Stimulated activated CD8-positive, alpha-beta memory T cell treated with anti-CD3 and anti-CD28 coated beads, Interleukin-7, amount 100 ng/mL, for 24 hours (primary cell): Measurements from ENCODE around the gene MAPRE3.

ENCODE experiments used
- DNase-seq: peaks from one replicate; pipeline ENCODE4 v3.0.0-alpha.2; 2020; ENCODE audit warnings: low read depth

MAPRE3 gene

DNA sequence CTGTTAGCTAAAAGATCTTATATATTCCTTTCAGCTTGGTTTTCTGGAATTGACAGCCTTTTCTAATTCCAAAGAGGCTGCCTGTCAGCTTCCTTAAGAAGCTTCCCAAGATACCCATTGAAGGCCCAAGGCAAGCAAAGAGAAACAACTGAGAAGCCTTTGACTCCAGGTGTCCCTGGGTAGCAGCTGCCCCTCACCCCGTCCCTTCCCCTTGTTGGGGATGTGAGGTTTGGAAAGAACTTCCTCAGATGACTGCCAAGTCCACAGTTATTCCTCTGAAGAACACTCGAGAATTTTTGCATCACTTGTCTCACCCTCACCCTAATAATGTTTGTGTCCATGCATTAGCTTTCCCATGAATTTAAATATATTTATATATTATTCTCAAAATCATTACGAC lies 13.3 kb downstream of the MAPRE3 start:
- DNase-seq: no peak

DNA sequence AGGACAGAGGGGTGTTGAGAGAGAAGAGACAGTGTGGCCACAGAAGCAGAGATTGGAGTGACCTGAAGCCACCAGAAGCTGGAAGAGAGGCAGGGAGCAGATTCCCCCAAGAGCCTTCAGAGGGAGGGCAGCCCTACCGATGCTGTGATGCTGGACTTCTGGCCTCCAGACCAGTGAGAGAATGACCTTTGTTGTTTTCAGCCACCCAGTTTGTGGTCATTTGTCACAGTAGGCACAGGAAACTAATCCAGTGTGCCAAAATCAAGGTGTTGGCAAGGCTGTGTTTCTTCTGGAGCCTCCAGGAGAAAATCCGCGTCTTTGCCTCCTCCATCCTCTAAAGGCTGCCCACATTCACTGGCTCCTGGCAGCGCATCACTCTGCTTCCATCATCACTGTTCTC lies 15.4 kb downstream of the MAPRE3 start:
- no peak for DNase-seq

DNA sequence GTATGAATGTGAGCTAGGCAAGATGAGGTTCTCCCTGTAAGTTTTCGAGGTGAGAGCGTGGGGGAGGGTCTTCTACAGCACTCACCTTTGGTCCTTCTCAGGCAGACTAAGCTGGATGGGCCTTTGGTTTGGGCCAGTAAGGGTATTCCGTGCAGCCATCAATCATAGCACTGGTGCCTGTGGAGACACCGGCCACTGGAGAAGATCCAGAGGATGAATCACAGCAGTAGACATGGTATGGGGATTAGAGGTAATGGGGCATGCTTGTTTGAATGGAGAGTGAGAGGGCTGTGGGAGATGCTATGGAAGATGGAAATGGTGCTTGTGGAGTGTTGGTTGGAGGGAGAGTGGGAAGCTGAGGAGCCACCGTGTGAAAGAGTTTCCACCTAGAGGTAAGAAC lies 16.1 kb downstream of the MAPRE3 start:
- DNase-seq: no peak

DNA sequence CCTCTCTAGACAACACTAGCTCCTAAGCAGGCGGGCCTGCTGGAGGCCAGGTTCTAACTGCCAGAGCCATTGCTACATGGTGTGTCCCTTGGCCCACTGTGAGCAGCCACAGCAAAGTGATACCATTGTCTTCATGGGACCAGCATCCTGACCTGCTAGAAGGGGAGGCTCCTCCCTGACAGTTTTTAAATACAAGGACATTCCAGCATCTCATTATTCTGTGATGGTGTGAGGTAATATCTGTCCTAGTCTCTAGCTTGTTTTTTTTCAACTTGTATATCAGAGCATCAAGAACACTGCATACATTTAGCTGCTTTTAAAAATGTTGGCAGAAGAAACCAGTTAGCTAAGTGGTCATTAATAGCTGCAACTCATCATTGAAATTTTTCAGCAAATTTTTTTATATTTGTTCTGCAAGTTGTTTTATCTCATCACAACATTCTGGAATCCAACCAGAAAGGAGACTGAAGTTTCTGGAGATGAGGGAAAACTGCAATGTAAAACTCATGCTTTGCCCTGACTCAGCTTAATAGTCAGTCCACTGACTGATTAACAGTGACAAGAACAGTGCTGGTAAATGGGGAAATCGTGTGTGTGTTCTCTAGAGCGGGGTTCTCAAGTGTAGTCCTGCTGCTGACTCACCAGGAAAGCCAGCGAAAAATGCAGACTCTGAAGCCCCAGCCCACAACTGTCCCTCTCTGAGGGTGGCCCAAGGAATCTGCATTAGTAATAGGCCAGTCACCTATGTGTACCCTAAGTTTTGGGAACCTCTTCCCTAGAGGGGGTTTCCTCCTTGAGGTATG lies 17.8 kb downstream of the MAPRE3 start:
- no peak for DNase-seq

DNA sequence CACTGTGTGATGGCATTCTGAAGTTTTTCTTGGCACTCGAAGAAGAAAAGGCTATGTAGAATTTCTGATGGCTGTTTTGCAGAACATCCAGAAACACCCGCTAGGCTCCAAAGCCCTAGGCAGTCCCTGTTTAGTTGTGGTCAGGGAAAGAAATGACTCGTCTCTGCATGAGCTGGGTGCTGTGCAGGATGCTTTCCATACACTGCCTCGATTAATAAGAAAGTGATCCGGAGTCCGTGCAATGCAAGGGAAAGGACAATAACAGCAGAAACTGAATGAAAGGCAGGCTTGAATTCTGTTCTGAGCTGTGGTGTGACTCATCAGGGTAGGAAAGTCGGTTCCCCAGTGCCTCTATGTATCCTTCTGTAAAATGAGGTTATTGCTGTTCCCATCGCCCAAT lies 18.7 kb downstream of the MAPRE3 start:
- DNase-seq: no peak

DNA sequence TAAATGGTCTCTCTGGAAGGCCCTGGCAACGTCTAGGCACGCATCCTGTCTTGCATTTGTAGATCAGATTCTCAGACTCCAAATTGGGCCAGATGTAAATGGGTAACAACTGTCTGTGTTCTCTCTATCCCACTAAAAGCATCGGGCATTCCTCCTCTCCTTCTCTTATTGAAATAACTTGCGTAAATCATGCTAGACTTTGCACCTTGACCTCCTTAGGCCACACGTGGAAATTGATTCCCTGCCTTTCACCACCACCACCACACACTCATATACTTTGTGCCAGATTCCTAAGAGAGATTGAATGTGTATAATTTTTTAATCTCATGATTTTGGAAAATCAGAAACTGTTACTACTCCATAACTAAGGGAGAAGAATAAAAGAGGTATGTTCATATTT lies 21.3 kb downstream of the MAPRE3 start:
- DNase-seq: no peak

DNA sequence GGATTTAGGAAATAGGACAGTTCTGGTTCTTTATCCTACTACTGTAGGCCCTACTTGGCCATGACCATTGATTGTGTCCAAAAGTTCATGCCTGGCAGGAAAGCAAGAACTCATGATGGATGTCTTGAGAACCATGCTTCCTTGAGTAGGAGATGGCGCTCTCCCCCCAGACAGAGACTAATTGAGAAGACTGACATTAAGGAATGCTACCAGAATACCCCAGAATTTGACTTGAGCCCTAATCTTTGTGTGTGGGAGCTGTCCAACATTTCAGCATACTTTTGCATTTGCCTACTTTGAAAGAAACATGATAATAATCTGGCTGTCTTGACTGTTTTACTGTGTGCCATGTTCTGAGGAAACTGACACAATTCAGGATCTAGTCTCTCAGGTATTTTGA lies 23.3 kb downstream of the MAPRE3 start:
- DNase-seq: no peak

DNA sequence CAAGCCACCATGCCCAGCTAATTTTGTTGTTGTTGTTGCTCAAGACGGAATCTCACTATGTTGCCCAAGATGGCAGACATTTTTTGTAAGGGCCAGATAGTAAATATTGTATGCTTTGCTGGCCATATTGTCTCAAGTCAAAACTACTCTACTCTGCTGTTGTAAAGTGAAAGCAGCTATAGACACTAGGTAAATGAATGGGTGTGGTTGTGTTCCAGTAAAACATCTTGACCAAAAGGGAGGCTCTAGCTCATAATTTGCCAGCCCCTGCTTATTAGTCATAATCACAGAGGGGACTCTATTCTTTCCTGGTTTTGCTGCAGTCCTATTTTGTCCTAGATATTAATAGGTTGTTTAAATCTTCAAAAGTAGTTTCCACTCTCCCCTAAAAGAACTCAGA lies 24.5 kb downstream of the MAPRE3 start:
- DNase-seq: no peak

DNA sequence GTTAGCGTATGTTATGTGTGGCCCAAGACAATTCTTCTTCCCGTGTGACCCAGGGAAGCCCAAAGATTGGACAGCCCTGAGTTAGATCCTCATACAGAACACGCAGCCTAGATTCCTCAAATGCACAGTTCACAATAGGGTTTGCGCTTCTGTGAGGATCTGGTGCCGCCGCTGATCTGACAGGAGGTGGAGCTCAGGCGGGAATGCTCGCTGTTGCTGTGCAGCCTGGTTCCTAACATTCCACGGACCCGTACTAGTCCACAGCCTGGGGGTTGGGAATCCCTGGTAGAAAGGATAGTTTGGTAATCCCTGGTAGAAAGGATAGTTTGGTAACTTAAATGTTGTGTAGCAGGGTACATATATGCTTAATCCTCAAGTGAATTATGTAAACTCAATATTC lies 27.0 kb downstream of the MAPRE3 start:
- DNase-seq: no peak

DNA sequence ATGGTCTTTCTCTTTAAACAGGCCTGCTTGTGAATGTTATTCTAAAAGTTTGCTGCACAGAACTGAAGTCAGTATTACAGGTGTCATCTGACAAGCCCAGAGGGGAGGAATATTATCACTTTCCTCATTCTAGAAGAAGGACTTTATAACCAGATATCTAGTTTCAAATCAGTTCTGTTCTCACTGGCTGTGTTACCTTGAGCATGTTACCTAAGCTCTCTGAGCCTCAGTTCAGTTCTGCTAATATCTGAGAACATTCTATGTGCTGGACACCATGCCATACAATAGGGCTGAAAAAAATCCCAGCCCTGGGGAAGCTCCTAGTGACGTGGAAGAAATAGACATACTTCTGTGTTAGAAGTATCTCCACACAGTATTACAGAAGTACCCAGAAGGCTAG lies 27.9 kb downstream of the MAPRE3 start:
- no peak for DNase-seq

DNA sequence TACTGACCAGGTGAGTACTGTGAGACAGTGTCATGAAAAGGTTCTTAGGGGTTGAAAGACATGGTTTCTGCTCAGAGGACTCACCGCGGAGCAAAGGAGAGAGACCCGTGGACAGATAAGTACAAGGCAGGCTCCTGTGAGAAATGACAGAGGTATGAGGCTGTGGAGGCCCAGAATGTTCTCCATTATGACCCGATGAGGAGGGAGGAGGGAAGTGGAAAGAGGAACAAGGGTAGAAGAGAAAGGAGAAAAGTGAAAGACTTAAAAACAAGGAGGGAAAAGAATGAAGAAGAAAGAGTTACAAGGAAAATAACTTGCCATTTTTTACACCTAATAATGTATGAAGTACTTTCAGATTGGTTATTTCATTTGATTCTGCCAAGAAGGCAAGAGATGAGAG lies 29.8 kb downstream of the MAPRE3 start:
- no peak for DNase-seq

DNA sequence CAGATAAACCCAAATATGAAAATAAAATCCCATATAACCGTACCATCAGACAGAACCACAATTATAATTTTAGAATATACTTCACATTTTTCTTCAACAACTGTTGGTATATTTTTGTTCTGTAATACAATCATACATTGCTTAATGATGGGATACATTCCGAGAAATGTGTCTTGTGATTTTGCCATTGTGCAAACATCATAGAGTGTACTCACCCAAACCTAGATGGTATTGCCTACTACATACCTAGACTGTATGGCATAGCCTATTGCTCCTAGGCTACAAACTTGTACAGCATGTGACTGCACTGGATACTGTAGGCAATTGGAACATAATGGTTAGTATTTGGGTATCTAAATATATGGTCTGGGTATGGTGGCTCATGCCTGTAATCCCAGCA lies 30.6 kb downstream of the MAPRE3 start:
- DNase-seq: no peak

DNA sequence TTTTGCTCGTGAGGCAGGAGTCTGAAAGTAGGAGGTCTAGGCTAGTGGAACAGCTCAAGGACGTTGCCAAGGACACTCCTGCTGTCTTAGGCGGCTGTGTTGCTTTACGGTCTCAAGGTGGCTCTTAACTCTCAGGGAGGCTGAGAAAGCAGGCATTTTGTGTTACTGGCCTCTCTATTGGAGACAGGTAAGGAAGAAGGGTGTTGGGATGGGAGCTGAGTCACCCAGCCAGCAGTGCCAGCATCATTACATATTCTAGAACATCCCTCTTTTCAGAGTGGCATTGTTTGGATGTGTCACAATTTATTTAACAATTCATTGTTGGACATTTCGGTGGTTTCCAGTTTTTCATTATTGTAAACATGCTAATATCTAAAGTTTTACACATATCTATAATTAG lies 31.5 kb downstream of the MAPRE3 start:
- no peak for DNase-seq

DNA sequence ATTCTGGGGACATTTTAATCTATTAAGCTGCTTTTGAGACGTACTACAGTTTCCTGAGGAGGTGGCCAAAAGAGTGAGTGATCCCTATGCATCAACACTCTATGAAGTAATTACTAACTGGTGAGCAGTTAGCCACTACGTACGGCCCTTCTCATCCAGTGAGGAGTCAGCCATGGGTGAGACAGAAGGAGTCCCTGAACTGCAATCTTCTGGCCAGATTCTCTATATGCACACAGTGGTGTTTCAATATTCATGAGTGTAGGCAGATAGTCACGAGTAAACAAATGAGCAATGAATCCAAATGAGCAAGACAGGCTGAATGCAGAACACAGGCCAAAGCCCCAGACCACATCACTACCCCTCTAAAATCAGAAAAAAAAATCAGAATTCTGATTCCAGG lies 32.6 kb downstream of the MAPRE3 start:
- DNase-seq: no peak

DNA sequence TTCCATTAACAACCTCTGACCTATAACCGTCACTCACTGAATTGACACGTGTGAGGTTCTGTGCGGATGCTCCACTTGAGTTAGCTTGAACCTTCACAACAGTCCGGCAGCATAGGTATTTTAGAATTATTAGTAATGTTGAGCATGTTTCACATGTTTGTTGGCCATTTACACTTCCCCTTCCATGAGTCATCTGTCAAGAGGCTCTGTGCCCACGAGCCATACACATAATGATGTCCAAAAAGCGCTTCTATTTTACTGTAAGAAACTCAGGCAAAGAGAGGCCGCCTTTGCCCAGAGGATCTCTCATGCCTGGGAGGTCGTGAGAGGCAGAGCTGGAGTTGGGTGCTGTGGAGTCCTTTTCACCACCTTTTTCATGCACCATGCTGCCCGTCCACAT lies 33.4 kb downstream of the MAPRE3 start:
- no peak for DNase-seq

DNA sequence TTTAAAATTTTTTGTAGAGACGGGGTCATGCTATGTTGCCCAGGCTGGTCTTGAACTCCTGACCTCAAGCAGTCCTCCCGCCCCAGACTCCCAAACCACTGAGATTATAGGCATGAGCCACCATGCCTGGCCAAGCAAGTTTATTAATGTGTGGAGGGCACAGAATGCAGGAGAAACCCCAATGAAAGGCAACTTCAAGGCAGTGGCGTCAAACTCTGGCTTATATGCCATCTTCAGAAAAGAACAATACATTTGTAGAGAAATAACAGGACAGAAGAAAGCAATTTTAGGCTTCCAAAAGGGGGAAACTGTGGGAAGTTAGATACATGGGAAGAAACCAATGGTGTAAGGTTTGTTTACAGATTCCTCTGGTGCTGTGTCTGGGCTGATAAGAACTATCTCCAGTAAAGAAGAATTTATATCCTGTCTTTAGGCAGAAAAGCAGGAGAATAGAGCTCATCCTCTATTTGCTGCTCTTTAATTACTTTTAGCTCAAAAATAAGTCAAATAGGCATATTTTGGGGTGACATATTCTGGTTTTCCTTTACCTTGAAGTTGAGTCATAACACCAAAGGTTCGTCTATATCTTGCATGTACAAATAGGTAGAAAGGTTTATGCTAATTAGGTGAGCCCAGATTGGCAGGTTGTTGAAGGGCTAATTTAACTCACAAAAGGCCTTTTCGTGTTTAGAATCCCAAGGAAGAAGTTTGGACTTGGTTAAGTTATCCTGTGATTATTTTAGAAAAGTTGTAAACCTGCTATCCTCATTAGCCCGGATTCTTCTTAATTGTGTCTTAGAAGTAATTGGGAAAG lies 36.4 kb downstream of the MAPRE3 start:
- DNase-seq: no peak

DNA sequence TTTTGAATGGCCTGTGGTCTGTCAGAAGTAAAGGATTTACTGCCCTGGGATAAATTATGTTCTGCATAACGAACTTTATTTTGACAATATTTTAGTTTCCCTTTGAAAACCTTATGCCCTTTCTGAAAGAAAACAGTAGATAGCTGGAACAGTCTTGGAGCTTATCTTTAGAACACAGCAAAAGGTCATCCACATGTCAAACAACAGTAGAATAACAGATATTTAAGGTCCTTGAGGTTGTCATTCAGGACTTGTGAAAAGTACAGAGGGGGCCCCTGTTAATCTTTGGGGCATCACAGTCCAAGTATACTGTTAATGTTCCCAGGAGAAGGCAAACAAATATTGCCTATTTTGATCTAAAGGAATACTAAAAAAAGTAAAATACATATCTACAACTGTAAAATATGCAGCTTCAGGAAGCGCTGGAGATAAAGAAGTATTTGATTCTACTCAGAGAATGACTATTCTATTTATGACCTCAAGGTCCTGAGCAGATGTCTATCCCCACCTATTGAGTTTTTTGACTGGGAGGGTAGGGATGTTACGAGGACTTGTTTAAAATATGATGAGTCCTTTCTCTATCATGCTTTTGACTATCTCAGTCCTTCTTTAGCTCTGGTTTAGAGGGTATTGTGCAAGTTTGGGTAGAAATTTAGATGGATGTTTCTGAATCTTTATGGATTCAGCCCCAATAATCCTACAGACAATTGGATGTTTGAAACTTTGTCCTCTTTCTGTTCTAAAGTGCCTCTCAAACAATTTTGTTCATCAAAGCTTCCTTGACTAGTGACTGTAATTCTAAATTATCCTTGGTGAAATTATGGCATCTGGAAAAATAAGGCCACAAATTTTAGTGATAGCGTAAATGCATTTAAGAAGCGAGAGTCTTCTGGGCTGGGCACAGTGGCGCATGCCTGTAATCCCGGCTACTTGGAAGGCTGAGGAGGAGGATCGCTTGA lies 37.3 kb downstream of the MAPRE3 start:
- DNase-seq: no peak

DNA sequence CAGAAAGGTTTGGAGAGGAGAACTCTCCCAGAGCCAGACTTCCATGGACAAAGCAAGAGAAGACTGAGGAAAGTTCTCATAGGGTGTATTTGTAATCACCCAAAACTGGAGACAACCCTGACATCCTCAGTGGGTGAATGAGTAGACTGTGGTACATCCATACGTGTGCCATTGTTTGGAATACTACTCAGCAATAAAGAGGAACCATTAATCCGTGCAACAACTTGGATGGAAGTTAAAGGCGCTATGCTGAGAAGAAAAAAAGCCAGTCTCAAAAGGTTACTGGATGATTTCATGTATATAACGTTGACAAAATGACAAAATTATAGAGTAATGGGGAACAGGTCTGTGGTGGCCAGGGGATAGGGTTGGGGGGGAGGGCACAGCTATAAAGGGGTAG lies 38.2 kb downstream of the MAPRE3 start:
- DNase-seq: no peak

DNA sequence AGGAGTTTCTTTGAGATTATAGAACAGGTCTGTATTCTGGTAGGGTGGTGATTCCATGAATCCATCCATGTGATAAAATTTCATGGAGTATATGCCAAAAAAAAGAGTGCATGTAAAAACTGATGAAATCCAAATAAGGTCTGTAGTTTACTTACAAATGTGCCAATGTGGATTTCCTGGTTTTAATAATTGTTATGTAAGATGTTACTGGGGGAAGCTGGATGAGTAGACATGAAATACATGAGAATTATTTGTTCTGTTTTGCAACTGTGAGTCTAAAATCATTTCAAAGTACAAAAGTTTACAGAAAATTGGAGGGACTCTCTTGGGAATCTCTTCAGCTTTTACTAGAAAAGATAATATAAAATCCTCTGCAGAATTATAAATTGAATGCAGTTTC lies 38.6 kb downstream of the MAPRE3 start:
- no peak for DNase-seq

DNA sequence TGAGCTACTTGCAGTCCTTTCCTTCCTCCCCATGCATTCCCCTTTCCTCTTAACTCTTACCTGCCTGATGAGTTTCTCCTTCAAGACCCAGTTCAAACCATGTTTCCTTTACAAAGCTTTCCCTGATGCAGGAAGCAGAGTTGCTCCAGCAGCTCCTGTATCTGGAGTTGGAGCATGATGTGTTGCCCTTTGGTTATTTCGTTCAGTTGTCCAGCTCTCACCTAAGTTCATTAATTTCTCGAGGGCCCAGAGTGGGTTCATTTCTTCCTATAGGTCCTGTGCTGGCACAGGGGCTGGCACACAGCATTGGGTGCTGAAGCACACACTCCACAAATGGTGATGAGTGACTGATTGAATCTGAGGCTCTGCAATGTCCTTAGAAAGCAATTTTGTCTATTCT lies 39.3 kb downstream of the MAPRE3 start:
- no peak for DNase-seq

DNA sequence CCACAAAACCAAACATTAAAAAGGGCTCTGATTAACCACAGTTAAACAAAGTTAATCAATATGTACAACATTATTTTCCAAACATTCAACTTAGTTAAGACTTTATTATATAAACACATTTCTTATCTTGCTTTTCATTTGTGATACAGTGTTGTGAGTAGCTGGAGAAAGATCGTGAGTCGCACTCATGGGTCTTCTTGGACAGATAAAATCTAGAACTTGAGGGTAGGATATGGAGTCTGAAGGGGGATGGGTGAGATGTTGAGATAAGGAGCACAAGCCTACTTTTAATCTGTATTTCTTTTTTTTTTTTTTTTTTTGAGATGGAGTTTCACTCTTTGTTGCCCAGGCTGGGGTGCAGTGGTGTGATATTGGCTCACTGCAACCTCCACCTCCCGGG lies 39.7 kb downstream of the MAPRE3 start:
- DNase-seq: no peak

DNA sequence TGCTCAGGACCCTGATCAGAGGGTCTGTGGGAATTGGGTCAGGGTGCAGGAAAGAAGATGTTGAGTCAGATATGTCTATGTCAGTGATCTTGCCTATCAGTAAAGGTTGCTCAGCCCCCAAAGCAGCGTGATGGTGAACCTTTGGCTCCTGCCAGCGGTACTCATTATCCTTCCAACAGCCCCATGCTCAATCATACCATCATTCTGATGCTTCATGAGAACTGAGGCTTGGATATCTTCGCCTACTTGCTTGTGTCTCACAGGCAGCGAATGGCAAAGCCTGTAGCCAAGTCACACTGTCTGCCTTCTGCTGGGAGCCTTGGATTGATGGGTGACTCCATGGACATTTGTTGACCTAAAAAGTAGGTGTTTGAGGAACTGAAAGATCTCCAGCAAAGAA lies 43.3 kb downstream of the MAPRE3 start:
- DNase-seq: no peak
